Ovary (tissue), 9 donors: ENCODE results near the gene COL8A2. TPM values are rescaled to one million over a fixed set of nuclear protein-coding genes. Genes with fewer than 3 reads are reported as not detected.
A peak's percentile ranks its signal among the peaks of the same experiment; 100 is the strongest.

Experiments
- DNase-seq, 5 donors: peaks; one replicate each; pipeline ENCODE4 v3.0.0-alpha.2; 2019 to 2020
- H3K27ac ChIP-seq, 2 donors: fragments of 200-600 bp; one replicate each; pipeline versions ENCODE4 v1.5.1 to v1.8.0; 2019 to 2022
- H3K27me3 ChIP-seq: fragments of 200-600 bp; one replicate; pipeline ENCODE4 v1.8.0; 2022
- H3K36me3 ChIP-seq: fragments of 200-600 bp; sonication (generic); one replicate; pipeline ENCODE4 v1.5.1; 2019
- H3K4me1 ChIP-seq: one replicate; pipeline ENCODE4 v1.8.1; 2013; ENCODE audit warnings: mild to moderate bottlenecking, moderate library complexity; ENCODE audit not compliant: insufficient read depth
- H3K4me3 ChIP-seq: fragments of 200-600 bp; sonication (generic); one replicate; pipeline ENCODE4 v1.5.1; 2017
- H3K9me3 ChIP-seq, 2 donors: fragments of 200-600 bp in 1 of 2; sonication (generic) in 1 of 2; one replicate each; pipeline versions ENCODE4 v1.5.1 to v1.8.1; 2013 to 2019; ENCODE audit warnings: mild to moderate bottlenecking in 1 of 2, moderate library complexity in 1 of 2
- CTCF ChIP-seq, 3 donors: fragments of 450-650 bp in 2 of 3; fragments of 200-600 bp in 1 of 3; IDR thresholded peaks; one replicate each; pipeline versions ENCODE4 v1.5.1 to v1.8.0; 2016 to 2022; ENCODE audit warnings: antibody characterized with exemption in 3 of 3, mild to moderate bottlenecking in 1 of 3
- EP300 ChIP-seq: sonication (generic); formaldehyde crosslinking; IDR thresholded peaks from one replicate; pipeline ENCODE4 v1.6.1; 2017; ENCODE audit warnings: antibody characterized with exemption
- POLR2A ChIP-seq: fragments of 450-650 bp; IDR thresholded peaks from one replicate; pipeline ENCODE4 v1.6.1; 2017; ENCODE audit warnings: antibody characterized with exemption, mild to moderate bottlenecking, moderate library complexity
- WGBS, 3 donors: extraction: QIAGEN DNeasy Blood & Tissue Kit in 1 of 3; methylation state at CpG; one replicate each; pipeline versions ENCODE4 v1.1.5 to v1.1.7; 2013 to 2017; 5-methylcytosine and 5-hydroxymethylcytosine counted together
- intact Hi-C, 4 donors: fragments of 100-400 bp; cut with DNase I; formaldehyde crosslinking; loops; one replicate each; pipeline versions ENCODE4 v1.11.0 to v1.15.1; 2022 to 2023
- polyA plus RNA-seq, 2 donors: library from polyadenylated mRNA; stranded (reverse); fragments of 200-250 nt in 1 of 2; fragments of 350-450 nt in 1 of 2; fragmentation: Illumina TruSeq in 1 of 2; extraction: RNeasy Lipid Tissue Mini Kit (QIAGEN cat#74804) in 1 of 2; gene quantifications; one replicate each; pipeline ENCODE4 v1.2.3, GENCODE V29; 2013 to 2014
- total RNA-seq, 7 donors: library from RNA; depleted of rRNA in 2 of 7; stranded (reverse); fragments of >200 nt in 2 of 7; fragmentation: NEBNext Ultra II Directional in 3 of 7; extraction: Animal tissue kit (Norgen Biotek cat#: 25700) in 3 of 7; gene quantifications; one replicate each; pipeline versions ENCODE4 v1.1.0 to v1.2.4, GENCODE V29; 2016 to 2023
- donor health status: DM: no; HTN: no; CAD: no; lungs with moderate emphysema.
- donor health status: DM: no; HTN: no; CAD: no.
- donor health status: Bipolar disorder and iron deficiency.
- donor health status: DM: yes; HTN: yes; CAD: no.
- donor health status: DM: no; HTN: no; CAD: no.
- donor health status: DM: yes; HTN: yes; CAD: no.

Gene COL8A2
- total and polyA plus RNA-seq, 9 donors: 2.3 to 6.2 (median 4.1) TPM

GRCh38 chr1:36106269-36106668 is 18.8 kb downstream of the COL8A2 start:
- DNase-seq: no peak
- H3K4me3 ChIP-seq: no peak overlapping the region
- H3K9me3 ChIP-seq: no peaks in the 10 kb centered on the region
- no peak for TF ChIP-seq CTCF (IDR thresholded peaks at IDR 0.05)
- no peak for TF ChIP-seq EP300
- no peak for TF ChIP-seq POLR2A
- 41 to 49% (median 46%) methylated on average over 5 of the region's 5 CpGs for WGBS, 3 donors
- no peaks in the 10 kb centered on the region for H3K27me3 ChIP-seq
- H3K4me1 ChIP-seq: no peaks in the 10 kb centered on the region
- no peaks in the 10 kb centered on the region for H3K36me3 ChIP-seq
- intact Hi-C loops: loop anchor here in 1 of 4 donors (10.0 kb wide), 1 partner anchor 319 kb away; no protein-coding TSS in a partner anchor
- H3K27ac ChIP-seq: no peak overlapping the region

- Histone ChIP-seq H3K27me3 (no peaks in the 10 kb centered on the region), H3K4me1 (no peaks in the 10 kb centered on the region), H3K36me3 (no peaks in the 10 kb centered on the region), H3K9me3 (no peaks in the 10 kb centered on the region), H3K4me3 (no peak overlapping the region), H3K27ac (no peak overlapping the region)
- TF ChIP-seq CTCF (IDR thresholded peaks at IDR 0.05) (no peak), EP300 (no peak), POLR2A (no peak)
- WGBS, 3 donors: 95 to 98% (median 96%) methylated on average over 5 of the region's 5 CpGs
- DNase-seq: no peak
- intact Hi-C loops: loop anchor here in 2 of 4 donors (5.0 to 10.0 kb wide), 2 partner anchors 36 to 323 kb away; no protein-coding TSS in a partner anchor
Measured at GRCh38 chr1:36101546-36101945, 23.5 kb downstream of the COL8A2 start.

- Histone ChIP-seq H3K4me1 (no peaks in the 10 kb centered on the region), H3K27me3 (no peaks in the 10 kb centered on the region), H3K36me3 (no peaks in the 10 kb centered on the region), H3K9me3 (no peaks in the 10 kb centered on the region), H3K27ac (no peak overlapping the region), H3K4me3 (no peak overlapping the region)
- WGBS, 3 donors: 67 to 72% (median 71%) methylated on average over 6 of the region's 6 CpGs
- intact Hi-C loops: loop anchor here in 2 of 4 donors (5.0 to 10.0 kb wide), 2 partner anchors 37 to 324 kb away; no protein-coding TSS in a partner anchor
- DNase-seq: no peak
- TF ChIP-seq CTCF (IDR thresholded peaks at IDR 0.05) (no peak), POLR2A (no peak), EP300 (no peak)
Measured at GRCh38 chr1:36100376-36100775, 24.6 kb downstream of the COL8A2 start.

DNA sequence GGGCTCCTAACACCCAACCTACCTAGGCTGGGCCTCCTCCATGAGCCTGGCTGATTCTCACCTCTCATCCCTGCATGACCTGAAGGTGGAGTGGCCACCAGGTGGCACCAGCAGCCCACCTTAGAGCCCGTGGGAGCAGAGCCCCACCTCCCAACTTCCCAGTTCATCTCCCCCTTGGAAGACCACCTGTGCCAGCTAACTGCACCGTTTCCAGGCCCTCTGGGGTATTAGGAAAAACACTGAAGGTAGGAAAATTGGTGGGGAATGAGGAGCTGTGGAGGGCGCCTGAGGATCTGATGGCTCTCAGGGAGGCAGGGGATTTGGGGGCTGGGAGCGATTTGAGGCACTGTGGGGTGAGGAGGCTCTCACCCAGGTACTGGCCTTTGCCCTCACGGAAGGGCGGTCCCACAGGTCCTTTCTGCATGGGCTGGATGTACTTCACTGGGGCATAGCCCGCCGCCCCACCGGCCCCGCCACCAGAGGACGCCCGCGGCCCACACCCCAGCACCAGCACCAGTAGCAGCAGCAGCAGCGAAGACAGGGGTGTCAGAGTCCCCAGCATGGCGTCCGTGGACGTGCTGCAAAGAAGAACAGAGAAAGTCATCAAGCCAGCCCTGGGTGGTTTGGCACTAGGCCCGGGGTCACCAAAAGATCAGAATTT is 25.2 kb downstream of the COL8A2 start:
- H3K36me3 ChIP-seq: no peaks in the 10 kb centered on the region
- no peaks in the 10 kb centered on the region for H3K27me3 ChIP-seq
- intact Hi-C loops: loop anchor here (2.0 to 10.0 kb wide), 7 partner anchors 32 to 325 kb away; no protein-coding TSS in a partner anchor
- H3K9me3 ChIP-seq: no peaks in the 10 kb centered on the region
- TF ChIP-seq EP300 (no peak), POLR2A (no peak), CTCF (IDR thresholded peaks at IDR 0.05) (peak; percentile 56 to 83 (median 80))
- DNase-seq: peak; percentile 62 to 86 (median 80)
- no peak overlapping the region for H3K27ac ChIP-seq
- 43 to 54% (median 48%) methylated on average over 18 of the region's 18 CpGs for WGBS, 3 donors
- H3K4me1 ChIP-seq: no peaks in the 10 kb centered on the region
- H3K4me3 ChIP-seq: no peak overlapping the region
